ENCODE data around the gene TMEM163.

The TMEM163 gene

DNA sequence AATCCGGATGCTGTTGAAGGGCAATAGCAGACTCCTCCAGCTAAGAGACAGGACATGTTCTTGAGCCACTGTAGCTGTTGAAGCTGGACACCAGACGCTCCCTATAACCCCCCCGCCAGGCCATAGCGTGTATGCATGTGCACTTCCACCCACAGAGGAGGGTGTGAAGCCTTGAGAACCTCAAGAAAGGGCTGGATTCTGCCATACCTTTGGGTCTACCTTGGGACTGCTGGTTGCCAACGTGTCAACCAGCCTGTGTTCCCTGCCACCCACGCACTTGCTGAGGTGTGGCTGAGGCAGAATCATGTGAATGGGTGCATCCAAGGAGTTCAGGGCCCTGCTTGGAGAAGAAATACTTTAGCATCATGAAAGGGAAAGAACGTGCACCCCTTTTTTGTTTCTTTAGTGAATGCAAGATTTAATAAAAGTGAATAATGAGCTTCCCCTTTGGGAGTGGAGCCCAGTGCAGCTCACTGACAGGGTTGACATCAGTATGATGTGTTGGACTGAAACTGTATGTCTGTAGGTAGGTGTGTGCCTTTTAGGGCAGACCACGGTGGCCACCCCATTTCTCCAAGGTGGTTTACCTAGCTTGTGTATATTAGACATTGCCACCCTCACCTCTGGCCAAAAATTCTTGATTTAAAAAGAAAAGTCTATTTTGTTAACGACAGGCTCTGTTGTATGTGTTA, 266.6 kb downstream of the TMEM163 start:
- no peak for DNase-seq

DNA sequence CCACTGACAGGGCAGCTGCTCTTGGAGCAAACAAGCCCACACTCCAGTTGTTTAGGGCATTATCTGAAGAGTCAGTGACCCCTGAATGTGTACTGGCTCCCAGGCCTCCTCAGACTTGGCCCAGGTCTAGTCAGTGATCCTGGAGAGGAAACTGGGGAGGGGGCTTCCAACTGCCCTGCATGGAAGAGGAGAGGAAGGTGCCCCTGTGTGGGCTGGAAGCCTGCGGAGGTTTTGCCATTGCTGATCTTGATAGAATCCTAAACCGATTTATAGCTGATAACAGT, 267.5 kb downstream of the TMEM163 start:
- DNase-seq = no peak

DNA sequence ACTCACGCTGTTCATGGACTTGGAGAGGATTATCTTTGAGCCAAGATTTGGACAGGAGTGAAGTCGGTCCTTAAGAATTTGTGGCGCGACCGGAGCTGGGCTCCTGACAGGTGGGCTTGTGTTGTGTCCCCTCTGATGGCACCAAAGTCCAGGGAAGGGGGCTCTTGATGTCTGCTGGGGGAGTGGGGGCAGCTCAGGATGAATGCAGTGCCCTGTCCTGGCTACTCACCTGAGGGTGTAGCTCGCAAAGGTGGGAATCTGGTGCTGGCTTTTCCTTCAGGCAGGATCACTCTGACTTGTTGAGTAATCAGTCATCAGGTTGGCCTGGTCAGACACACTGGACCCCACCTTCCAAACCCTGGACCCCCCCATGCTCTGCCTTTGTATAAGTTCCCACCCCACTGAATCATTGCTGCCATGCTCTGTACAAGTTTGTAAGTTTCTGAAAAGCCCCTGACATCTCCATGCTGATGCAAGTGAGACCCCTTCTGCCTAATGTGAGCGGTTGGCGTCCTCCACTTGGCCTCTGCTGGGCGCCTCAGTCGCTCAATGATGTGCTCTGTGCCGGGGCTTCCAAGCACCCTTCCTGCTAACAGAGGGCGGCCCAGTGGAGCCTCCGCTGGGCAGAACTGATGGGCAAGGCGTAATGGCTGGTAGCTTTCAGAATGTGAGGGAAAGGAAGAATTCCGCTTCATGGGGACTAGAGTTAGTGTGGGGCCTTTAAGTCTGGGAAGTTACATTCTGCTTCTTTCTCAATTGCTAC, 268.9 kb downstream of the TMEM163 start:
- no peak for DNase-seq

DNA sequence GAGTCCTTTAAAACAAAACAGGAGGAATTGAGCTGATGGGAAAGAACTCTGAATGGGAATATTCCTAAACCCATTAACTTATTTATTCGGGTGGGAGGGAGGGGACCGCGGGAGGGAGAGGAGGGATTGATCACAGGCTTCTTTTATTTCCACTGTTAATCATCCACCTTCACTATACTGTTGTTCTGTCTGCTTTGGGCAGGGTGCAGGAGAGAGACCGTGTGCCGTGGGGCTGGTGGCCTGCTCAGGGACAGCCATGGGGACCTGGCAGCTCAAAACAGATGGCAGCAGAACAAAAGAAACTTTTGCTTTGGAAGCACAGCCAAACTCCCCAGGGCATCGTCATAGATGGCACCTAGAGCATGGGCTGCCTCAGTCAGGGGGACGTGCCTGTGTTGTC, 269.6 kb downstream of the TMEM163 start:
- no peak for DNase-seq

DNA sequence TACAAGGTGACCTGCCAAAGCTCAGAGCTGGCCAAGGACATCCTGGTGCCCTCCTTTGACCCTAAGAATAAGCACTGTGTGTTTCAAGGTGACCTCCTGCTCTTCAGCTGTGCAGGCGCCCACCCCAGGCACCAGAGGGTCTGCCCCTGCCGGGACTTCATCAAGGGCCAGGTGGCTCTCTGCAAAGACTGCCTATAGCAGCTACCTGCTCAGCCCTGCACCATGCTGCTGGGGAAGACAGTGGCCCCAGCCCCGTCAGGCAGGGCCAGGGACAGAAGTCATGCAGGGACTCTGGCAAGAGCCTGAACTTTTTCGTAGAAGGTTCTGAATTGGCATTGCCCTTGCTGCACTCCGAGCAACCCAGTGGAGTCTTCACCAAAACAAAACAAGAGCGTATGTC, 270.1 kb downstream of the TMEM163 start:
- DNase-seq = no peak

DNA sequence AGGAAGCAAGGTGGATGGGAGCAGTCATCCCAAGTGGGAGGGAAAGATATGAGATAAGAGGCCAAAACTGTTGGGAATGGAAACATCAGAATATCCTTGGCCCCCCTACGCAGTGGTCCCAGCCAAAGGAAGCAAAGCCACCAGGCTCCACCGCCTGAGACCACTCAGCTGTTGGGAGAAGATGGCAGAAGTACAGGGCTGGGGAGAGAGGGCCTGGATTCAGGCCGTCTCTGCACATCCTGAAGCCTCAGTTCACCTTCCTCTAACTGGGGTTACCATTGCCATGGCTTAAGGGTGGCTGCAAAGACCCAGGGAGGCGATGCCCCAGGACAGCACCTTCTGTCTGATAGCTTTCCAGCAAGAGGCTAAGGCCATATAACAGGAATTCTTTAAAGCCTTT, 271.1 kb downstream of the TMEM163 start:
- DNase-seq = no peak

DNA sequence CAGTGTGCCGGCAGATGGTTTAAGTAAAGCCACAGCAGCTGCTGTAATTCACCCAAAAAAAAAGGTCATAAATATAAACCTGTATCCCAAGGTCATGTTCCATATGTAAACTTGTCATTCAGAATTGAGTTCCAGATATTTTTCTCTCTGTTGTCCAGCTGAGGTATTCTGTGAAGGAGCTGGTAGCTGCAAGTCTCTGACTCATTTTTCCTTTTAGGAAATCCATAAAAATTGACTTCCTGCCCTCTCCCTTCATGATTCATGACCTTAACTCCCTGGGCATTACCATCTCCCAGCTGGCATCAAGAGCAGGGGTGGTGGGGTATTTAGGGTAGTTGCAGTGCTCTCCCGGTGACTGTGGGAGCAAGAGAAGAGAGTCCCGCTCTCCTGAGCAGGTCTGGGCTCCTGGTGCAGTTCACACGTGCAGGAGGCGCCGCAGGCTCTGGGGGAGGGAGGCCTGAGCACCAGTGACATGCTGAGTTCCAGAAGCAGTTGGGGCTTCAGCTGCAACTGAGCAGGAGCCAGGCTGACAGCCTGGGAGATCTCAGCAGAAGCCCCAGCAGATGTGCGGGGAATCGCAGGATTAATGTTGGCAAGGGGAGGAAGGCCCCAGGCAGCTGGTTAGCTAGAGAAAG, 272.3 kb downstream of the TMEM163 start:
- no peak for DNase-seq

DNA sequence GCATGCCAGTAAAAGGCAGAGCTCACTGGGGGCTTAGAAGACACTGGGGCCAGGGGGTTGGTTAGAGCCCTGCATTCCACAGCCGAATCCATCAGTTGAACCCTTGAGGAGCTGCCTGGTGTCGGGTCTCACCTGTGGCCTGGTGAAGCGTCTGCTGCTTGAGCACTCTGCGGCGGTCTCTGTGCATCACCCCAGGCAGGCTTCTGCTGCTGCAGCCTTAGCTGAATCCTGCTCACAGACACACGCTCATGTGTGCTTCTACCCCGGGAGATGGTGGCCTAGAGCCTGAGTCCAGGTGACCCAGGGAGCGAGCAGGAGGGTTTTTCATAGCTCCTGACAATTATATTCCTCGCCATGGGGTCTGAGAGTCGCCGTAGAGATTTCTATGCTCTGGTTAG, 272.8 kb downstream of the TMEM163 start:
- DNase-seq = no peak

DNA sequence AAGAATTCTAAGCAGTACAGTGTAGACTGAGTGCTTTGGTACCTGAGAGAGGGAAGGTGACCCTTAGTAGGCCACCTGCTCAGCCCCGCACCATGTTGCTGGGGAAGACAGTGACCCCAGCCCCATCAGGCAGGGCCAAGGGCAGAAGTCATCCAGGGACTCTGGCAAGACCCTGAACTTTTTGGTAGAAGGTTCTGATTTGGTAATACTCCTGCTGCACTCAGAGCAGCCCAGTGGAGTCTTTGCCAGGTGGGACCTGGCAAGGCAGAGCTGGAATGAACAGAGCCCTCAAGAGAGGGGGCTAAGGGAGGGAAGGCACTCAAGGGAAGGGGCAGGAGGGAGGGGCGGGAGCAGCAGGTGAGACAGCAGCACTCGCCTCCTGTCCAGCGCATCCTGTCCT, 273.7 kb downstream of the TMEM163 start:
- DNase-seq = no peak

DNA sequence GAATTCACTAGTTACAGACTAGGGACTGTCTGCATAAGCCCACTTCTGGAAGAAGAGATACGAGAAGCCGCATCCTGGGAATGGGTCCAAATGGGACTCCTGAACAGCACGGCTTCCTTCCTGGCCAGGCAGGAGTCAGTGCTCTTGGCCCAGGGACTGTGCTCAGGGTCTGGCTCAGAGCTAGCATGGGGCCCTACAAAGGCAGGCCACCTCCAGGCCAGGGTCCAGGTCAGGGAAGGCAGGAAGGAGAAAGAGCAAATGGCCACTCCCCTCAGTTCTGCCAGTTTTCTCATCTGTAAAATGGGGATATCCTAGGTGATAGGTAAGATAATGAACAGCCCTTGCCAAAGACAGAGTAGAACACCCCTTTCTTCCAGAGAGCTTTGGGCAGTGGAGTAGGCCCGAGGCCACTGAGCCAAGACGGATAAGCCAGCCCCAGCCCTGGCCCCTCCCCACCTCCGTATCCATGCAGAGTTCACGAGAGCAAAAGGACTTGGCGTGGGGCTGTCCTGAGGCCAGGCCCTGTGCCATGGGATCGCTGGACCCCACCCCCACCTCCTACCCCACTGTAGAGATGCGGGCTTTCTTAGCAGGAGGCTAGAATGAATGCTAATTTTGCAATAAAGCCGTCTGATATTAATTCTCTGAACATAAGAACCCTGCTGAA, 274.9 kb downstream of the TMEM163 start:
- no peak for DNase-seq

DNA sequence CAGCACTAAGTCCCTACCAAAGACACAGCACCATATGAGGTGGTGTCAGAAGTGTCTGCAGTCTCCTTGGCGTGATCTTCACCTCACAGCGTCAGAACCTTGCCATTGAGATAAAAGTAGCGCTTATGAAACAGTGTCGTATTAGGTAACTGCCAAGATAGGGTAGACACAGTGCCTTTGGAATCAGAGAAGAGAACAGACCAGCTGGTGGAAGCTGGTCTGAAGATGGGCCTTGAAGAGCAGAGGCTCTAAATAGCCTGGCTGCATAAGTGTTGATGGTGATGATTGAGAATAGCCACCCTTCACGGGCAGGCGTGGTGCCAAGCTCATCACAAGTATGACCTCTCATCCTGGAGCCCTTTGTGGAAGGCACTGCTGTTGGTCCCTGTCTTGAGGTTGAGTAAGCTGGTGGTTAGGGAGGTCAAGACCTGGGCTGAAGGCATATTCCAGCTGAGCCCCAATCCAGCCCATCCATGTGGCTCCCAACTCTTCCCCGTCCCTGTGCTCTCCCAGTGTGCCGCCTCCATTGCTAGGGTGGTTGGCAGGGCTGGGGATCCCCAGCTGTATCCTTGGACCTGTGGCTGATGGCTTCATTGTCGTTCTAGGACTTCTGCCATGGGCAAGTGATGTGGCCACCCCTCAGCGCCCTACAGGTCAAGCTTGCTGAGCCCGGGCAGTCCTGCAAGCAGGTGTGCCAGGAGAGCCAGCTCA, 277.5 kb downstream of the TMEM163 start:
- DNase-seq = no peak

DNA sequence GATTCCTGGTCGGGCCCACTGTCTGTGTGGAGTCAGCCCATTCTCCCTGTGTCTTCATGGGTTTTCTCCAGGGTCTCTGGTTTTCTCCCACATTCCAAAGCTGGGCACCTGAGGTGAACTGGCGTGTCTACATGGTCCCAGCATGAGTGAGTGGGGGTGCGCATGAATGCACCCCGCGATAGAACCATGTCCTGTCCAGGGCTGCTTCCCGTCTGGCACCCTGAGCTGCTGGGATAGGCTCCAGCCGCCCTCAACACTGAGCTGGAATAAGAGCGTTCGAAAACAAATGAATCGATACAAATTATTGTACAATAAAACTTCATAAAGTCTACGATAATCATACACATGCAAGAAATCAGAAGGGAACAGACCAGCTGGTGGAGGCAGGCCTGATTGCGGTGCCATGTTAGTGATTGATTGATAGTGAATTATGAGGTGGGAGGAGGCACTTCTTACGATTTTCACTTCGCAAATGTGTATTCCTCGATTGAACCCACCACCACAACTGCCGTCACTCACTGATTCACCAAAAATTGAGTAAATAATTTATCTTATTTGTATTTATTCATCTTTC, 278.4 kb downstream of the TMEM163 start:
- DNase-seq = no peak

DNA sequence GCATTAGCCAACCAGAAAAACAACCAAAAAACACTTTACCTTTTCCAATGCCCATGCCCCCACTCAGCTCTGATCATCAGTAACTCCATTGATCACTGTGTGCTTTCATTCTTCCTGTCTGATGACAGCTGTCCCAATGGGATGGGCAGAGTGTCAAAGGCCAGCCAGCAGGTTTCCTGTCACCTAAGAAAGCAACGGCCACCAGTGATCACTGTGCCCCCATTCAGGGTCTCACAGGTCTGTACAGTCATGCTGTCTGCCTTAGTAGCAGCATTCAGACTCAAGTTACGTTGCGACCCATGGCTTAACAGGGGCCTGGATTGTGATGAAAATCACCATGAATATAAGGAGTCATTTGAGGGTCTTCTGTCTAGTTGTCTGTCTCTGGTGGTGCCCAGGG, 280.4 kb downstream of the TMEM163 start:
- no peak for DNase-seq

DNA sequence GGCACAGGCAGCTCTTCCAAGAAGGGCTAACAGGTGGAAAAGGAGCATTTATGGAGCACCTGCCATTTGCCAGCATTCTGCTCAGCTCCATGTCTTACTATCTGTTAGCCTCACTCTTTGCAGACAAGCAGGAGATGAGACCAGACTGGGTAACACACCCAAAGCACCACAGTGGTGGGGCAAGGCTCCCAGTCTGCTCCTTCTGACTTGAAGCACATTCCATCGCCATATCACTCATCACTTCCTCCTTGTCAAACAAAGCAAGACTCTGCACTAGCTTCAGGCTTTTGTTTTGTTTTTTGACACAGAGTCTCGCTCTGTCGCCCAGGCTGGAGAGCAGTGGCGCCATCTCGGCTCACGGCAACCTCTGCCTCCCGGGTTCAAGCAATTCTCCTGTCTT, 282.1 kb downstream of the TMEM163 start:
- no peak for DNase-seq

DNA sequence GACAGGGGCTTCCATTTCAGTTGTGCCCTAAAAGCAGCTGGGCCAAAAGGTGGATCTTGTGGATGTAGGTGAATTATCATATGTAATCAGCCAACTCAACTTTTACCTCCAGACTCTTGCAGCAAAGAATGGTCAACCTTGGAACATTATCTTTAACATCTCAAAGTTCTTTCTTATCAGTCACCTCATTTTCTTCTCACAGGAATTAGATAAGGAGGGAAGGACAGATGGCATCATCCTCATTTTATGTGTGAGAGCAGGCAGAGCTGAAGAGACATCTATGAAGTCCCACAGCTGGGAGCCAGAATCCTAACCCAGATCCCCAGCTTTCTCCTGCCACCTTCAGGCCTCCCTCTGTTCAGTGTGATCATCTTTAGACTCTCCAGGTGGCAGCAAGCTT, 282.9 kb downstream of the TMEM163 start:
- no peak for DNase-seq

DNA sequence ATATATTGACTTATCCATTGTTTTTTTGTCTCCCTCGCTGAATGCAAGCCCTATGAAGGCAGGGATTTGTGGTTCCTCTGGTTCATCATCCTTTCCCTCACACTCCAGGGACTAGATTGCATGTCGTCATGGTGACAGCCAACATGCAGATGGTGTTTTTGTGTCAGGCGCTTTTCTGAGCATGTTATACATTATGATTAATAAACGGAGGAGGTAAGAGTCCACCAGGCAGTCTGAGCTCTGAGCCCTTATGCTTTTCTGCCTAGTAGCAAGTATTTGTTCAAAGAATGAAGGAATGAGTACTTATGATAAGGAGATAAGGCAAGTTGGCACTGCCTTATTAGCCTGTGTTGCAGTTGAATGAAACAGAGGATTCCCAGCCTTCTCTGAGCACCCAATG, 283.3 kb downstream of the TMEM163 start:
- DNase-seq = no peak

DNA sequence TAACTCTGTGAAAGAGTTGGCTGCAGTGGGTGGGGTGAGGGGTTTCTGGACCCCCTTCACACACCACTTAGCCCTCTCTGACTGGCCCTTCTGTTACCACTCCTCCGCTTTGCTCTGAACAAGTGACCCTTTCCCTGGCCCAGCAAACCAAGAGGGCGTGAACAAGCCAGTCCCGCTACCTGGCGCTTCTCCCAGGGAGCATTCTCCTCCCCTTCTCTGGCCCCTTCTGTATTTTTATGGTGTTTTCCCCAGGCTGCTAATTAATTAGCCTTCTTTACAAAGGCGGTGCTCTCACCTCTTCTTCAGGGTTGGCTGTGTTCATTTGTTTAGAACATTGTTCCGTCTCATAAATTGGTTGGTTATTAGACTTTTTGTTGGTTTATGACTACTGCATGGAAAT, 284.8 kb downstream of the TMEM163 start:
- DNase-seq = no peak

DNA sequence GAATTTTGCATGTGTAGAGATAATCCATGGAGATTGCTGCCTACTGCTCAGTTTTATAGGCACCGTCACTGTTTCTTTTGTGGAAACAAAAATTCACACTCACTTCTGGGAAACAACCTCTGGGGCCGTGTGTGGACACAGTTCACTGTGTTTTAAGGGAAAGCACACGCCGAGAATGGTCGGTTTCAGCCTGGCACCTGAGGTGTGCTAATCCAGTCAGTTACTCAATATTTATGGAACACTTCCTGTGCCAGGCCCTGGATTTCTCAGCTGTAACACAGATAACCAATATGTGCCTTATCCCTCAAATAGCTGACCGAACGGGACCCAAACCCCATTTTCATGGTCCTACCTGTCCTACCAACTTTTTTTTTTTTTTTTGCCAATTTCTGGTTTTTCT, 285.3 kb downstream of the TMEM163 start:
- no peak for DNase-seq

DNA sequence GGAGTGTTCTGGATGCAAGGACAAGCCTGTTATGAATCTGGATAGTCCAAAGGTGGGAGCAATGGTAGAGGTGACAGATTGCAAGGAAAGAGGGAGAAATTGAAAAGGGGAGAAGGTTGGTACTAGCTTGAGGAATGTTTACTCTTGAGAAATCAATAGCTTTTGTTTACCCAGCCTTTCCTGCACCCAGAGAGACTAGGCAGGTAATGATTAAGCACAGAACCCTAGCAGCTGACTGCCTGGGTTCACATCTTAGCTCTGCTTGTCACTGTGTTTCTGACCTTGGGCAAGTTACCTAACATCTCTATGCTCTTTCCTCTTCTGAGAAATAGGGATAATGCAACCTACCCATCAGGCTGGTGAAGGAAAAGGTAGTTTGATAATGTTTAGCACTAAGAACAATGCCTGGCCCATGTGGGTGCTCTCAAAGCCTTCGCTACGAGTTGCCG, 286.3 kb downstream of the TMEM163 start:
- DNase-seq = no peak

DNA sequence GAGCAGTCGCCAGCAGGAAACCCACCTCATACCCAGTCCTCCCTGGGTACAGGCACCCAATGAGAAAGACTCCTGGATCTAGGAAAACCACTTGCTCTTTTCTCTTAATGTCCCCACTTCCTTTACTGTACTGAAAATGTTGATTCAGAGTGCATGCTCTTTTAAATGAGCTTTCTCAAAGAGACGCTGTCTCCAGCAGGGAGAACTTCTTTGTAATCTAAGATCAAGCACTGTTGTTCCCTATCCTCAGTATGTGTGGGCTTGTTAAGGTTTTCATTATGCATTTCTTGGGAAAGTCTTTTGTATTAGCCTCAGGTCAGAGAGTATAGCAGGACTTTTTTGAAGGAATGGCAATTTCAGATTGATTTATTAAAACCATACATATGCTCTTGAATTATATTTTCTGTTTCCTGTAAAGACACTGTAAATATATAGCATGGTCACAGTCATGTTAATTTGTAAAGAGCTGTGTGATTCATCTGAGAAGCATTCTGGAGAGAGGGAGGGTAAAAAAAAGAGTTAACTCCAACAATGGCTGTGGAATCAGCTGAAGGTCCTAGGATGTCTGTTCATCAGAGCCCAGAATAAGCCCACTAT, 286.9 kb downstream of the TMEM163 start:
- DNase-seq = no peak

DNA sequence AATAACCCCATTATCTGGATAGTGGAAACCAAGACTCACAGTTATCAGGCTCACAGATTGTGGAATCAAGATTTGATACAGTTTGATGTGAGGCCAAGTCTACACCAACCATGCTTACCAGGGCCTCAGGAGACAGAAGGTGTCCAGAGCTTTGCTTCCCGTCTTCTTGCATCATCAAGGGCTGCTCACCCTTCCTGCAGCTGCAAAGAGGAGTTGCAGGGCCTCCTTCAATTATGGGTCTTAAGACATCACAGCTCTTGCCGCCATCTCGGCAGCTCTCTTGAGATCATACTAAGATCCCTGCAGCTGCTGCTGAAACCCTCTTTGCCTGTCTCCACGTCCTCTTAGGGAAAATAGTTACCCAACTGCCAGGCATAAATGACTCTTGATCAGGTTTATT, 288.9 kb downstream of the TMEM163 start:
- DNase-seq = peak; percentile 65

DNA sequence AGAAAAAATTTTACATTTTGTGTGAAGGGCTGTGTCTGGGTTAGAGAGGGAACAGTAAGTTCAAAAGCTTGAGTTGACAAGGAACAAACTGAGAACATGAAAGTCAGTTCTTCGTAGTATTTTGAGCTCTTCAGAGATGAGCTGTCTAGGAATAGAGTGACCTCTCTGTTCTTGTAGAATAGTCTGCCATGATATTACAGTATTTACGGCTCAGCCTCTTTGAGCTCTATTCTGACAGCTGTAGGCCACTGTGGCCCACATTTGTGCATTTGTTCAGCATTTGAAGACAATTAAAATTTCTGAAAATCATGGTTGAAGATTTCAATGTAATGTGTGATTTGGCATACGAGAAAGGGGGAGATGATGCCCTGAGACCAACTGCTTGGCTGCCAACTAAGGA, 292.1 kb downstream of the TMEM163 start:
- DNase-seq = no peak

Data from DMS79 (cell line).